OCI-LY7 (cell line): ENCODE results near the gene RNASE9. TPM values are rescaled to one million over a fixed set of nuclear protein-coding genes. Genes with fewer than 3 reads are reported as not detected.
"Not testable (repeated sequence)": the region's sequence is repeated elsewhere in the genome, so short reads cannot be mapped to it uniquely, and the experiment has no call there.

ENCODE experiments used
- BruUV-seq: library from RNA; stranded (reverse); fragments of 400-500 nt; replicated peaks from 2 replicates; lab custom pipeline; 2021; lab: Mats Ljungman, UMichigan
- CTCF ChIA-PET: fragments of 300-600 bp; sonication (Branson Sonifier 250); formaldehyde crosslinking; loops from one replicate; lab custom pipeline; 2022; ENCODE audit warnings: antibody characterized with exemption; ENCODE audit not compliant: unreplicated experiment; lab: Charles Lee
- POLR2A ChIA-PET: fragments of 300-600 bp; sonication (Branson Sonifier 250); formaldehyde crosslinking; loops from one replicate; lab custom pipeline; 2022; ENCODE audit warnings: antibody characterized with exemption; lab: Charles Lee
- DNase-seq: peaks from one replicate; pipeline ENCODE4 v3.0.0-alpha.2; 2015; ENCODE audit warnings: low spot score
- H2AFZ ChIP-seq: fragments of 200-600 bp; sonication (generic), shearing (Covaris generic); 2 replicates; pipeline ENCODE4 v1.6.1; 2014; ENCODE audit warnings: mild to moderate bottlenecking, antibody characterized with exemption, low read length, moderate library complexity
- H3K27ac ChIP-seq: fragments of 200-600 bp; sonication (generic); 2 replicates; pipeline ENCODE4 v1.5.1; 2014; ENCODE audit warnings: mixed run types, low read depth, mild to moderate bottlenecking, moderate library complexity, low read length, inconsistent platforms; ENCODE audit not compliant: poor library complexity, severe bottlenecking
- H3K36me3 ChIP-seq: fragments of 200-600 bp; sonication (generic); 2 replicates; pipeline ENCODE4 v1.6.1; 2014; ENCODE audit warnings: mild to moderate bottlenecking, antibody characterized with exemption, low read length, moderate library complexity, mixed read lengths; ENCODE audit not compliant: insufficient read depth
- H3K4me1 ChIP-seq: fragments of 200-600 bp; sonication (generic); 2 replicates; pipeline ENCODE4 v1.5.1; 2014; ENCODE audit warnings: mild to moderate bottlenecking, low read length; ENCODE audit not compliant: insufficient read depth, poor library complexity, severe bottlenecking
- H3K4me2 ChIP-seq: fragments of 200-600 bp; sonication (generic); 2 replicates; pipeline ENCODE4 v1.6.1; 2014; ENCODE audit warnings: mild to moderate bottlenecking, low read length
- H3K4me3 ChIP-seq: fragments of 200-600 bp; sonication (generic); 2 replicates; pipeline ENCODE4 v1.5.1; 2014; ENCODE audit warnings: mild to moderate bottlenecking, low read depth, low read length; ENCODE audit not compliant: poor library complexity, severe bottlenecking
- H3K79me2 ChIP-seq: fragments of 200-600 bp; sonication (generic); 2 replicates; pipeline ENCODE4 v1.6.1; 2016; ENCODE audit warnings: low read depth, mild to moderate bottlenecking, low read length, moderate library complexity, mixed read lengths; ENCODE audit not compliant: insufficient read depth
- H3K9me2 ChIP-seq: fragments of 200-600 bp; sonication (generic); 2 replicates; pipeline ENCODE4 v1.6.1; 2016; ENCODE audit warnings: mild to moderate bottlenecking, low read length, mixed read lengths; ENCODE audit not compliant: insufficient read depth
- H3K9me3 ChIP-seq: fragments of 200-600 bp; sonication (generic); 2 replicates; pipeline ENCODE4 v1.6.1; 2014; ENCODE audit warnings: mild to moderate bottlenecking, mixed run types, low read length, mixed read lengths
- H4K20me1 ChIP-seq: fragments of 200-600 bp; sonication (generic); 2 replicates; pipeline ENCODE4 v1.6.1; 2014; ENCODE audit warnings: mild to moderate bottlenecking, antibody characterized with exemption, low read length, moderate library complexity, mixed read lengths; ENCODE audit not compliant: insufficient read depth
- EZH2phosphoT487 ChIP-seq: fragments of 200-600 bp; sonication (generic); IDR thresholded peaks from 2 replicates; pipeline ENCODE4 v1.6.1; 2018; ENCODE audit warnings: low read depth, borderline replicate concordance, mild to moderate bottlenecking, mixed run types, antibody characterized with exemption, low read length, moderate library complexity, mixed read lengths
- intact Hi-C: fragments of 100-400 bp; cut with micrococcal nuclease; formaldehyde crosslinking; loops from one replicate; pipeline ENCODE4 v1.10.0; 2022; ENCODE audit not compliant: unreplicated experiment
- total RNA-seq, 2 experiments: library from RNA; depleted of rRNA in 1 of 2; stranded (reverse); fragments of >200 nt in 1 of 2; shearing (Covaris generic) in 1 of 2; gene quantifications; 2 replicates each; pipeline ENCODE4 v1.2.3, GENCODE V29; 2014 to 2022
- TF ChIP-seq, protein P1 (sequence below): fragments of 200-600 bp; sonication (generic); conservative IDR thresholded peaks from 2 replicates; pipeline ENCODE4 v1.5.1; 2014; ENCODE audit warnings: mild to moderate bottlenecking, antibody characterized with exemption, low read length, moderate library complexity, mixed read lengths

Gene RNASE9
- total RNA-seq, 2 experiments from 2014 or later = not detected

DNA sequence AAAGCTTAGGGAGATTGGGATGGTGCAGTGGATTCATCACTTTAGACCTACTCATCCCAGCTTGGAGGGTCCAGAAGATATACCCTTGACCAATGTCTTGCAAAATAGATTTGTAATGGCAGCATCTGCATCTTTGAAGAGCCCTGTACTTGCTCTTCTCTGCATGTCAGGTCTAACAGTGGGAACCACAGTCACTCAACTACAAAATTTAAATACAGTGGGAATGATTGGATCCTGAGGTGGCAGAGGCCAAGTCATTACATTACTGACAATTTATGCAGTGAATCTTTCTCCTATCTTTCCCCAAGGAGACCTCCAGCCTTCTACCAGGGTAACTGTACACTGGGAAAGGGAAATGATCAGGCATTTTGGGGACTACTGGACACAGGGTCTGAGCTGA is 8.2 kb upstream of the RNASE9 start:
- no peaks in the 10 kb centered on the region for H3K9me3 ChIP-seq
- no peaks in the 10 kb centered on the region for H4K20me1 ChIP-seq
- ChIA-PET POLR2A (interaction anchor here (1.5 kb wide), 1 partner anchor 19 kb away, joined by 3 read pairs; no protein-coding TSS in a partner anchor), CTCF (no interaction called here)
- H3K79me2 ChIP-seq = no peaks in the 10 kb centered on the region
- no peaks in the 10 kb centered on the region for H3K36me3 ChIP-seq
- no peak for TF ChIP-seq EZH2phosphoT487
- TF ChIP-seq, protein P1, sequence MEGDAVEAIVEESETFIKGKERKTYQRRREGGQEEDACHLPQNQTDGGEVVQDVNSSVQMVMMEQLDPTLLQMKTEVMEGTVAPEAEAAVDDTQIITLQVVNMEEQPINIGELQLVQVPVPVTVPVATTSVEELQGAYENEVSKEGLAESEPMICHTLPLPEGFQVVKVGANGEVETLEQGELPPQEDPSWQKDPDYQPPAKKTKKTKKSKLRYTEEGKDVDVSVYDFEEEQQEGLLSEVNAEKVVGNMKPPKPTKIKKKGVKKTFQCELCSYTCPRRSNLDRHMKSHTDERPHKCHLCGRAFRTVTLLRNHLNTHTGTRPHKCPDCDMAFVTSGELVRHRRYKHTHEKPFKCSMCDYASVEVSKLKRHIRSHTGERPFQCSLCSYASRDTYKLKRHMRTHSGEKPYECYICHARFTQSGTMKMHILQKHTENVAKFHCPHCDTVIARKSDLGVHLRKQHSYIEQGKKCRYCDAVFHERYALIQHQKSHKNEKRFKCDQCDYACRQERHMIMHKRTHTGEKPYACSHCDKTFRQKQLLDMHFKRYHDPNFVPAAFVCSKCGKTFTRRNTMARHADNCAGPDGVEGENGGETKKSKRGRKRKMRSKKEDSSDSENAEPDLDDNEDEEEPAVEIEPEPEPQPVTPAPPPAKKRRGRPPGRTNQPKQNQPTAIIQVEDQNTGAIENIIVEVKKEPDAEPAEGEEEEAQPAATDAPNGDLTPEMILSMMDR = no peak
- no peak overlapping the region for H2AFZ ChIP-seq
- H3K9me2 ChIP-seq = no peaks in the 10 kb centered on the region
- H3K27ac ChIP-seq = no peak overlapping the region
- H3K4me3 ChIP-seq = no peak overlapping the region
- no peaks in the 10 kb centered on the region for H3K4me1 ChIP-seq
- no peak overlapping the region for H3K4me2 ChIP-seq
- no TSS peak for BruUV-seq
- no peak for DNase-seq
- intact Hi-C loops = no loop called here

DNA sequence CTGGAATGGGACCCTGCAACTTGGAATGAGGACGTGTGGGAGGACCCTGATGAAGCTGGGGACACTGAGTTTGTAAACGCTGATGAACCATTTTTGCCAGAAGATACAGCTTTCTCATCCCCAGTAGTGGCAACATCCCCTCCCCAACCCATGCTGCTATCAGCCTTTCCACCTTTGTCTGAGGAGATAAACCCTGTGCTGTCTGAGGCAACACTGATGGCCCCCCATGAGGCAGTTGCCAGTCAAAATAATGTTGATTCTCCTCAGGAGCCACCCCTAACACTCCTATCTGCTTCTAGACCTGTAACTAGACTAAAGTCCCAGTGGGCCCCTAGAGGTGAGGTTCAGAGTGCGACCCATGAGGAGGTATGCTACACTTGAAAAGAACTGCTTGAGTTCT is 7.5 kb upstream of the RNASE9 start:
- Histone ChIP-seq H3K36me3 (no peaks in the 10 kb centered on the region), H4K20me1 (no peaks in the 10 kb centered on the region), H2AFZ (no peak overlapping the region), H3K4me1 (no peaks in the 10 kb centered on the region), H3K27ac (no peak overlapping the region), H3K4me3 (no peak overlapping the region), H3K9me2 (no peaks in the 10 kb centered on the region), H3K79me2 (no peaks in the 10 kb centered on the region), H3K4me2 (no peak overlapping the region), H3K9me3 (no peaks in the 10 kb centered on the region)
- CTCF ChIA-PET = no interaction called here
- intact Hi-C loops = no loop called here
- no peak for DNase-seq
- BruUV-seq = no TSS peak
- POLR2A ChIA-PET = interaction anchor here (1.5 kb wide), 1 partner anchor 20 kb away, joined by 3 read pairs; no protein-coding TSS in a partner anchor
- TF ChIP-seq, protein P1 = no peak
- no peak for TF ChIP-seq EZH2phosphoT487

DNA sequence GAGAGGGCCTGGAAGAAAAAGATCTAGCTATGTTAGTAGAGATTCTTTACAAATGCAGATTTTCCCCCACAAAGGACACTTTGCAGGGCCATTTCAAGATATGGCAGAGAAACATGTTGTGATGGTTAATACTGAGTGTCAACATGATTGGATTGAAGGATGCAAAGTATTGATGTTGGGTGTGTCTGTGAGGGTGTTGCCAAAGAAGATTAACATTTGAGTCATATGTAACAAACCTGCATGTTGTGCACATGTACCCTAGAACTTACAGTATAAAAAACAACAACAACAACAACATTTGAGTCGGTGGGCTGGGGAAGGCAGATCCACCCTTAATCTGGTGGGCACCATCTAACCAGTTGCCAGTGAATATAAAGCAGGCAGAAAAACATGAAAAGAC is 6.4 kb upstream of the RNASE9 start:
- H3K36me3 ChIP-seq, intact Hi-C loops, H4K20me1 ChIP-seq, H3K9me3 ChIP-seq, H3K4me3 ChIP-seq, H3K4me1 ChIP-seq, H3K79me2 ChIP-seq, H3K9me2 ChIP-seq, DNase-seq, H2AFZ ChIP-seq, H3K27ac ChIP-seq, CTCF ChIA-PET, POLR2A ChIA-PET, H3K4me2 ChIP-seq, BruUV-seq: not testable (repeated sequence)
